SK-N-SH treated with all-trans-retinoic acid at 6 μM for 48 hours (cell line): ENCODE results near the gene KIAA1328.

Experiments
- ATAC-seq: fragments of 200-7000 bp; cut with Tn5 transposase; 3 replicates; pipeline ENCODE4 v1.9.1; 2020; ENCODE audit warnings: mild to moderate bottlenecking, moderate library complexity
- ARNTL ChIP-seq: fragments of 450-650 bp; formaldehyde crosslinking; IDR thresholded peaks from 2 replicates; pipeline ENCODE4 v1.5.0; 2020; ENCODE audit warnings: low read depth, mild to moderate bottlenecking, moderate library complexity, borderline replicate concordance
- BACH2 ChIP-seq: fragments of 250-450 bp; sonication (Bioruptor Pico); IDR thresholded peaks from 2 replicates; pipeline ENCODE4 v1.9.0; 2021; ENCODE audit warnings: mild to moderate bottlenecking, borderline replicate concordance
- CSDC2 ChIP-seq: fragments of 250-450 bp; sonication (Bioruptor Pico); IDR thresholded peaks from 2 replicates; pipeline ENCODE4 v1.5.0; 2020; ENCODE audit warnings: mild to moderate bottlenecking, moderate library complexity
- ESRRG ChIP-seq: fragments of 250-450 bp; sonication (Bioruptor Pico); IDR thresholded peaks from 2 replicates; pipeline ENCODE4 v1.6.1; 2021; ENCODE audit warnings: mild to moderate bottlenecking
- GLIS3 ChIP-seq: fragments of 250-450 bp; sonication (Bioruptor Pico); IDR thresholded peaks from 2 replicates; pipeline ENCODE4 v1.5.0; 2020; ENCODE audit warnings: mild to moderate bottlenecking, moderate library complexity
- ISL1 ChIP-seq: fragments of 250-450 bp; sonication (Bioruptor Pico); IDR thresholded peaks from 2 replicates; pipeline ENCODE4 v2.1.2; 2022; ENCODE audit warnings: mild to moderate bottlenecking, moderate library complexity
- OSR1 ChIP-seq: fragments of 250-450 bp; sonication (Bioruptor Pico); IDR thresholded peaks from 2 replicates; pipeline ENCODE4 v1.8.0; 2022; ENCODE audit warnings: moderate library complexity, mild to moderate bottlenecking, inconsistent platforms
- PPARA ChIP-seq: fragments of 250-450 bp; sonication (Bioruptor Pico); IDR thresholded peaks from 2 replicates; pipeline ENCODE4 v1.5.0; 2020; ENCODE audit warnings: mild to moderate bottlenecking, borderline replicate concordance
- RARB ChIP-seq: fragments of 250-450 bp; sonication (Bioruptor Pico); IDR thresholded peaks from 2 replicates; pipeline ENCODE4 v1.8.0; 2021; ENCODE audit warnings: mild to moderate bottlenecking, moderate library complexity
- SNAI2 ChIP-seq: fragments of 250-450 bp; sonication (Bioruptor Pico); IDR thresholded peaks from 2 replicates; pipeline ENCODE4 v1.5.0; 2020; ENCODE audit warnings: mild to moderate bottlenecking, moderate library complexity
- TOX ChIP-seq: fragments of 250-450 bp; sonication (Bioruptor Pico); IDR thresholded peaks from 2 replicates; pipeline ENCODE4 v1.8.0; 2021; ENCODE audit warnings: mild to moderate bottlenecking, moderate library complexity, borderline replicate concordance
- ZC3H10 ChIP-seq: fragments of 250-450 bp; sonication (Bioruptor Pico); IDR thresholded peaks from 2 replicates; pipeline ENCODE4 v1.5.1; 2021; ENCODE audit warnings: mild to moderate bottlenecking, moderate library complexity
- ZFP3 ChIP-seq: fragments of 250-450 bp; sonication (Bioruptor Pico); IDR thresholded peaks from 2 replicates; pipeline ENCODE4 v1.5.0; 2020; ENCODE audit warnings: mild to moderate bottlenecking, moderate library complexity
- ZFP30 ChIP-seq: fragments of 450-650 bp; formaldehyde crosslinking; IDR thresholded peaks from 2 replicates; pipeline ENCODE4 v1.5.0; 2022; ENCODE audit warnings: mild to moderate bottlenecking, moderate library complexity
- ZNF565 ChIP-seq: fragments of 450-650 bp; formaldehyde crosslinking; conservative IDR thresholded peaks from 2 replicates; pipeline ENCODE4 v1.5.0; 2020; ENCODE audit warnings: low read depth, mild to moderate bottlenecking, moderate library complexity
- ZNF70 ChIP-seq: fragments of 450-650 bp; formaldehyde crosslinking; IDR thresholded peaks from 2 replicates; pipeline ENCODE4 v1.5.0; 2020; ENCODE audit warnings: mild to moderate bottlenecking, moderate library complexity
- ZNF8 ChIP-seq: fragments of 450-650 bp; formaldehyde crosslinking; IDR thresholded peaks from 2 replicates; pipeline ENCODE4 v1.5.0; 2020; ENCODE audit warnings: mild to moderate bottlenecking, moderate library complexity
- TF ChIP-seq, protein P1 (sequence below): fragments of 250-450 bp; sonication (Bioruptor Pico); IDR thresholded peaks from 2 replicates; pipeline ENCODE4 v1.8.0; 2021; ENCODE audit warnings: low read depth, mild to moderate bottlenecking, moderate library complexity, borderline replicate concordance
- TF ChIP-seq, protein P2 (sequence below): fragments of 250-450 bp; sonication (Bioruptor Pico); IDR thresholded peaks from 2 replicates; pipeline ENCODE4 v1.5.1; 2020; ENCODE audit warnings: low read depth, mild to moderate bottlenecking, moderate library complexity
- TF ChIP-seq, protein P3 (sequence below): fragments of 250-450 bp; sonication (Bioruptor Pico); IDR thresholded peaks from 2 replicates; pipeline ENCODE4 v1.8.0; 2020; ENCODE audit warnings: mild to moderate bottlenecking, moderate library complexity, borderline replicate concordance
- TF ChIP-seq, protein P4 (sequence below): fragments of 250-450 bp; sonication (Bioruptor Pico); IDR thresholded peaks from 2 replicates; pipeline ENCODE4 v1.5.0; 2020; ENCODE audit warnings: mild to moderate bottlenecking, moderate library complexity
- TF ChIP-seq, protein P5 (sequence below): fragments of 250-450 bp; sonication (Bioruptor Pico); IDR thresholded peaks from 2 replicates; pipeline ENCODE4 v1.5.1; 2021; ENCODE audit warnings: mild to moderate bottlenecking, moderate library complexity

Gene KIAA1328

DNA sequence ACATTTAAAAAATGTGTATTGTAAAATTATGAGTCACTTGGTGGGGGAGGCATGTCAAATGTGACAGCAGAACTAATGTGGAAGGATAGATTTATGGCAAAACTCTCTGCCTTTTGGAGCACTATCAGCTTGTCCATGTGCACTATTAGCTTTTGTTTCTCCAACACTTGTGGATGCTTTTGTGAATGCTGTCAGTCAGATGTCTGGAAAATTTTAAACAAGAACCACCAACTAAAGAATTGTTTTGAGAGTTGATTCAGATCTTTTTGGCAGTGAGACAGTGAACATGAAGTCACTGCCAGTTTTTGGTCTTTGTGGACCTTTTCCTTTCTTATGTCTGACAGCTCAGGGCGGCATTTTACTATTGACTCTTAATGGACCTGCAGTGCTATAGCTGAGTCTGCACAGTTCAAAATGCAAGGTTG lies 72.4 kb downstream of the KIAA1328 start:
- ATAC-seq, result 0 out of 3 replicates have a peak, but pooled peaks have one; percentile 27
- TF ChIP-seq BACH2 (CRISPR knock-in tag) (no peak), OSR1 (no peak), ZNF70 (no peak), RARB (CRISPR knock-in tag) (no peak), TOX (CRISPR knock-in tag) (no peak), ZFP3 (CRISPR knock-in tag) (no peak), ISL1 (CRISPR knock-in tag) (no peak; the same call in 1 of the 2 replicates), SNAI2 (CRISPR knock-in tag) (no peak), GLIS3 (CRISPR knock-in tag) (no peak), ESRRG (CRISPR knock-in tag) (no peak), ZFP30 (CRISPR knock-in tag) (no peak), ZC3H10 (CRISPR knock-in tag) (no peak)
- TF ChIP-seq, protein P1, sequence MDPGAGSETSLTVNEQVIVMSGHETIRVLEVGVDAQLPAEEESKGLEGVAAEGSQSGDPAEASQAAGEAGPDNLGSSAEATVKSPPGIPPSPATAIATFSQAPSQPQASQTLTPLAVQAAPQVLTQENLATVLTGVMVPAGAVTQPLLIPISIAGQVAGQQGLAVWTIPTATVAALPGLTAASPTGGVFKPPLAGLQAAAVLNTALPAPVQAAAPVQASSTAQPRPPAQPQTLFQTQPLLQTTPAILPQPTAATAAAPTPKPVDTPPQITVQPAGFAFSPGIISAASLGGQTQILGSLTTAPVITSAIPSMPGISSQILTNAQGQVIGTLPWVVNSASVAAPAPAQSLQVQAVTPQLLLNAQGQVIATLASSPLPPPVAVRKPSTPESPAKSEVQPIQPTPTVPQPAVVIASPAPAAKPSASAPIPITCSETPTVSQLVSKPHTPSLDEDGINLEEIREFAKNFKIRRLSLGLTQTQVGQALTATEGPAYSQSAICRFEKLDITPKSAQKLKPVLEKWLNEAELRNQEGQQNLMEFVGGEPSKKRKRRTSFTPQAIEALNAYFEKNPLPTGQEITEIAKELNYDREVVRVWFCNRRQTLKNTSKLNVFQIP (CRISPR knock-in tag), result no peak
- TF ChIP-seq, protein P2, sequence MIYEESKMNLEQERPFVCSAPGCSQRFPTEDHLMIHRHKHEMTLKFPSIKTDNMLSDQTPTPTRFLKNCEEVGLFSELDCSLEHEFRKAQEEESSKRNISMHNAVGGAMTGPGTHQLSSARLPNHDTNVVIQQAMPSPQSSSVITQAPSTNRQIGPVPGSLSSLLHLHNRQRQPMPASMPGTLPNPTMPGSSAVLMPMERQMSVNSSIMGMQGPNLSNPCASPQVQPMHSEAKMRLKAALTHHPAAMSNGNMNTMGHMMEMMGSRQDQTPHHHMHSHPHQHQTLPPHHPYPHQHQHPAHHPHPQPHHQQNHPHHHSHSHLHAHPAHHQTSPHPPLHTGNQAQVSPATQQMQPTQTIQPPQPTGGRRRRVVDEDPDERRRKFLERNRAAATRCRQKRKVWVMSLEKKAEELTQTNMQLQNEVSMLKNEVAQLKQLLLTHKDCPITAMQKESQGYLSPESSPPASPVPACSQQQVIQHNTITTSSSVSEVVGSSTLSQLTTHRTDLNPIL (CRISPR knock-in tag), result no peak
- TF ChIP-seq, protein P3, sequence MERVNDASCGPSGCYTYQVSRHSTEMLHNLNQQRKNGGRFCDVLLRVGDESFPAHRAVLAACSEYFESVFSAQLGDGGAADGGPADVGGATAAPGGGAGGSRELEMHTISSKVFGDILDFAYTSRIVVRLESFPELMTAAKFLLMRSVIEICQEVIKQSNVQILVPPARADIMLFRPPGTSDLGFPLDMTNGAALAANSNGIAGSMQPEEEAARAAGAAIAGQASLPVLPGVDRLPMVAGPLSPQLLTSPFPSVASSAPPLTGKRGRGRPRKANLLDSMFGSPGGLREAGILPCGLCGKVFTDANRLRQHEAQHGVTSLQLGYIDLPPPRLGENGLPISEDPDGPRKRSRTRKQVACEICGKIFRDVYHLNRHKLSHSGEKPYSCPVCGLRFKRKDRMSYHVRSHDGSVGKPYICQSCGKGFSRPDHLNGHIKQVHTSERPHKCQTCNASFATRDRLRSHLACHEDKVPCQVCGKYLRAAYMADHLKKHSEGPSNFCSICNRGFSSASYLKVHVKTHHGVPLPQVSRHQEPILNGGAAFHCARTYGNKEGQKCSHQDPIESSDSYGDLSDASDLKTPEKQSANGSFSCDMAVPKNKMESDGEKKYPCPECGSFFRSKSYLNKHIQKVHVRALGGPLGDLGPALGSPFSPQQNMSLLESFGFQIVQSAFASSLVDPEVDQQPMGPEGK, result no peak

DNA sequence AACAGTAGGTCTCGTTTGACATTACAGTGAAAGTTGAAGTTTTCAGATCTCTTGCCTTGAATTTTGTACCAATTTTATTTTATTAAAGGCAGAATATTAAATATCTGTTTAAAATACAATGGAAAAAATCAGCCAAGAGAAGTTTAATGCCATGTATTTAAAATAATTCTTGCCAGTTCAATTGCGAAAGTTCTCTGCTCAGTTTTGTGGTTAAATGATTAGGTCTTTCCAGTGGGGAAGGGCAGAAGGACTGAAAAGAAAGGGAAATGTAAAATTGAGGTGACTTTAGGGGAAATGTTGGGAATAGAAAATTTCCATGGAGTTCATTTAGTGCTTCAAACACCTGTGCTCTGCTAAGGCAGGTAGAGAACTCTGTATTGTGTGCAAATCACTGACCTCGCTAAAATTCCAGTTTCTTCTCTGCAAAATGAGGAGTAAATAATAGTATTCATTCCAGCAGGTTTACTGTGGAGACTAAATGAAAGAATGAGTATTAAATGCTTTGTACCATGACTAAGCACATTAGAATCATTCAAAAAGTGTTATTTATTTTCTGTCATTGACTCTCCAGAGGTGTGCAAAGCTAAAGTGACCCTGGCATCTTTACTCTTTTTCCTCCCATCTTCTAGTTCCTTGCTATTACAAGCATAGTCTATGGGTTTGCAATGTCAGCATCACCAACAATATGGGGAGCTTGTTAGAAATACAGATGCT lies 74.4 kb downstream of the KIAA1328 start:
- TF ChIP-seq, protein P2 (CRISPR knock-in tag), result no peak
- TF ChIP-seq, protein P4, sequence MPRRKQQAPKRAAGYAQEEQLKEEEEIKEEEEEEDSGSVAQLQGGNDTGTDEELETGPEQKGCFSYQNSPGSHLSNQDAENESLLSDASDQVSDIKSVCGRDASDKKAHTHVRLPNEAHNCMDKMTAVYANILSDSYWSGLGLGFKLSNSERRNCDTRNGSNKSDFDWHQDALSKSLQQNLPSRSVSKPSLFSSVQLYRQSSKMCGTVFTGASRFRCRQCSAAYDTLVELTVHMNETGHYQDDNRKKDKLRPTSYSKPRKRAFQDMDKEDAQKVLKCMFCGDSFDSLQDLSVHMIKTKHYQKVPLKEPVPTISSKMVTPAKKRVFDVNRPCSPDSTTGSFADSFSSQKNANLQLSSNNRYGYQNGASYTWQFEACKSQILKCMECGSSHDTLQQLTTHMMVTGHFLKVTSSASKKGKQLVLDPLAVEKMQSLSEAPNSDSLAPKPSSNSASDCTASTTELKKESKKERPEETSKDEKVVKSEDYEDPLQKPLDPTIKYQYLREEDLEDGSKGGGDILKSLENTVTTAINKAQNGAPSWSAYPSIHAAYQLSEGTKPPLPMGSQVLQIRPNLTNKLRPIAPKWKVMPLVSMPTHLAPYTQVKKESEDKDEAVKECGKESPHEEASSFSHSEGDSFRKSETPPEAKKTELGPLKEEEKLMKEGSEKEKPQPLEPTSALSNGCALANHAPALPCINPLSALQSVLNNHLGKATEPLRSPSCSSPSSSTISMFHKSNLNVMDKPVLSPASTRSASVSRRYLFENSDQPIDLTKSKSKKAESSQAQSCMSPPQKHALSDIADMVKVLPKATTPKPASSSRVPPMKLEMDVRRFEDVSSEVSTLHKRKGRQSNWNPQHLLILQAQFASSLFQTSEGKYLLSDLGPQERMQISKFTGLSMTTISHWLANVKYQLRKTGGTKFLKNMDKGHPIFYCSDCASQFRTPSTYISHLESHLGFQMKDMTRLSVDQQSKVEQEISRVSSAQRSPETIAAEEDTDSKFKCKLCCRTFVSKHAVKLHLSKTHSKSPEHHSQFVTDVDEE (CRISPR knock-in tag), result no peak
- TF ChIP-seq, protein P3, result no peak
- TF ChIP-seq PPARA (no peak), CSDC2 (CRISPR knock-in tag) (no peak), BACH2 (CRISPR knock-in tag) (no peak), GLIS3 (CRISPR knock-in tag) (no peak), ZNF70 (no peak), ZNF8 (CRISPR knock-in tag) (no peak), OSR1 (no peak), ARNTL (CRISPR knock-in tag) (no peak), RARB (CRISPR knock-in tag) (no peak), ZNF565 (no peak)
- TF ChIP-seq, protein P5, sequence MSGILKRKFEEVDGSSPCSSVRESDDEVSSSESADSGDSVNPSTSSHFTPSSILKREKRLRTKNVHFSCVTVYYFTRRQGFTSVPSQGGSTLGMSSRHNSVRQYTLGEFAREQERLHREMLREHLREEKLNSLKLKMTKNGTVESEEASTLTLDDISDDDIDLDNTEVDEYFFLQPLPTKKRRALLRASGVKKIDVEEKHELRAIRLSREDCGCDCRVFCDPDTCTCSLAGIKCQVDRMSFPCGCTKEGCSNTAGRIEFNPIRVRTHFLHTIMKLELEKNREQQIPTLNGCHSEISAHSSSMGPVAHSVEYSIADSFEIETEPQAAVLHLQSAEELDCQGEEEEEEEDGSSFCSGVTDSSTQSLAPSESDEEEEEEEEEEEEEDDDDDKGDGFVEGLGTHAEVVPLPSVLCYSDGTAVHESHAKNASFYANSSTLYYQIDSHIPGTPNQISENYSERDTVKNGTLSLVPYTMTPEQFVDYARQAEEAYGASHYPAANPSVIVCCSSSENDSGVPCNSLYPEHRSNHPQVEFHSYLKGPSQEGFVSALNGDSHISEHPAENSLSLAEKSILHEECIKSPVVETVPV (CRISPR knock-in tag), result no peak
- TF ChIP-seq, all 23 proteins: peak for 0
- ATAC-seq, result no peak
